GM12878 (cell line): ENCODE measurements around the gene APOBEC2. TPM values are rescaled to one million over a fixed set of nuclear protein-coding genes. Genes with fewer than 3 reads are reported as not detected.

Experiments used
- ATAC-seq: fragments of 200-7000 bp; cut with Tn5 transposase; 3 replicates; pipeline ENCODE4 v1.9.1; 2020; ENCODE audit warnings: mild to moderate bottlenecking, moderate library complexity
- BruUV-seq: library from RNA; stranded (reverse); fragments of 400-500 nt; replicated peaks from 2 replicates; lab custom pipeline; 2021; lab: Mats Ljungman, UMichigan
- CTCF ChIA-PET: fragments of 300-600 bp; sonication (Branson Sonifier 250); formaldehyde crosslinking; extraction: SDS; loops from one replicate; lab custom pipeline; 2021; ENCODE audit warnings: inconsistent platforms; lab: Yijun Ruan, JAX
- POLR2A ChIA-PET: fragments of 350-600 bp; formaldehyde crosslinking; extraction: SDS; loops from one replicate; lab custom pipeline; 2021; ENCODE audit warnings: inconsistent platforms; lab: Charles Lee
- RAD21 ChIA-PET: fragments of 300-600 bp; sonication (Branson Sonifier 250); formaldehyde crosslinking; loops from one replicate; lab custom pipeline; 2023; ENCODE audit warnings: antibody characterized with exemption; ENCODE audit not compliant: unreplicated experiment; lab: Charles Lee
- SMC1A ChIA-PET: fragments of 300-600 bp; sonication (Branson Sonifier 250); formaldehyde crosslinking; loops from one replicate; lab custom pipeline; 2023; ENCODE audit not compliant: unreplicated experiment, uncharacterized antibody; lab: Charles Lee
- DNase-seq: peaks from one replicate; pipeline ENCODE4 v3.0.0-alpha.2; 2011; ENCODE audit warnings: low read depth, low spot score
- FAIRE-seq: peaks from 3 replicates; lab custom pipeline; 2011; peaks lifted over from hg19 to GRCh38; lab: Jason Lieb, UNC
- H2AFZ ChIP-seq: 2 replicates; pipeline ENCODE4 v1.6.0; 2011; ENCODE audit warnings: low read depth, low read length, control low read depth; ENCODE audit not compliant: control insufficient read depth
- H3K27ac ChIP-seq: 2 replicates; pipeline ENCODE4 v1.5.1; 2011; ENCODE audit warnings: control low read depth; ENCODE audit not compliant: control insufficient read depth, insufficient read depth
- H3K27me3 ChIP-seq, 2 experiments: replicated peaks in 1 of 2; 2 replicates each; pipeline versions ENCODE4 v1.6.0 to v1.6.1; 2011; ENCODE audit warnings: low read length in 1 of 2; ENCODE audit not compliant: control insufficient read depth in 2 of 2, insufficient read depth in 2 of 2
- H3K36me3 ChIP-seq, 2 experiments: 2 replicates each; pipeline ENCODE4 v1.5.1; 2011; ENCODE audit warnings: low read length in 1 of 2; ENCODE audit not compliant: control insufficient read depth in 2 of 2, insufficient read depth in 2 of 2
- H3K4me1 ChIP-seq: 2 replicates; pipeline ENCODE4 v1.6.1; 2011; ENCODE audit warnings: mild to moderate bottlenecking, low read length, moderate library complexity, mixed read lengths; ENCODE audit not compliant: control insufficient read depth, insufficient read depth
- H3K4me2 ChIP-seq: 2 replicates; pipeline ENCODE4 v1.6.0; 2011; ENCODE audit warnings: control low read depth; ENCODE audit not compliant: control insufficient read depth, insufficient read depth
- H3K4me3 ChIP-seq: fragments of 200-600 bp; sonication (generic); 2 replicates; pipeline ENCODE4 v1.5.1; 2016
- H3K79me2 ChIP-seq: 2 replicates; pipeline ENCODE4 v1.6.0; 2011; ENCODE audit warnings: low read length; ENCODE audit not compliant: control insufficient read depth, insufficient read depth
- H3K9ac ChIP-seq: 2 replicates; pipeline ENCODE4 v1.8.0; 2011; ENCODE audit warnings: low read length, control low read depth, mixed read lengths; ENCODE audit not compliant: control insufficient read depth, insufficient read depth
- H3K9me3 ChIP-seq: replicated peaks from 3 replicates; pipeline ENCODE4 v1.5.1; 2011; ENCODE audit warnings: mild to moderate bottlenecking, low read length; ENCODE audit not compliant: control insufficient read depth, insufficient read depth
- H4K20me1 ChIP-seq: 2 replicates; pipeline ENCODE4 v1.6.0; 2011; ENCODE audit not compliant: control insufficient read depth, insufficient read depth
- ASH2L ChIP-seq: fragments of 300-600, 200-600 bp; sonication (generic); IDR thresholded peaks from 2 replicates; pipeline ENCODE4 v1.6.1; 2017; ENCODE audit warnings: low read depth, mild to moderate bottlenecking, borderline replicate concordance
- NBN ChIP-seq: fragments of 450-650 bp; IDR thresholded peaks from 2 replicates; pipeline ENCODE4 v1.6.1; 2016
- RB1 ChIP-seq: fragments of 450-650 bp; formaldehyde crosslinking; IDR thresholded peaks from 2 replicates; pipeline ENCODE4 v1.6.1; 2017; ENCODE audit warnings: mild to moderate bottlenecking, borderline replicate concordance
- ZSCAN29 ChIP-seq: fragments of 450-650 bp; IDR thresholded peaks from 2 replicates; pipeline ENCODE4 v1.6.1; 2017; ENCODE audit warnings: mild to moderate bottlenecking, moderate library complexity
- WGBS: methylation state at CpG from one replicate; pipeline ENCODE4 v1.1.6; 2016; ENCODE audit warnings: low lambda C conversion rate; ENCODE audit not compliant: insufficient replicate concordance, insufficient coverage; ENCODE audit errors: missing lambda C conversion rate; 5-methylcytosine and 5-hydroxymethylcytosine counted together
- in situ Hi-C: fragments of 300-500 bp; cut with MboI; formaldehyde crosslinking; loops from 9 replicates; pipeline ENCODE4 v1.14.3; 2018; ENCODE audit warnings: mixed read lengths
- intact Hi-C: fragments of 100-400 bp; cut with micrococcal nuclease; formaldehyde crosslinking; loops from one replicate; pipeline ENCODE4 v1.14.2; 2022; ENCODE audit not compliant: unreplicated experiment
- polyA plus RNA-seq, 11 experiments: library from polyadenylated mRNA; depleted of rRNA in 4 of 11; unstranded in 6 of 11; stranded (reverse) in 5 of 11; fragments of >200 nt; fragmentation: Nextera tagmentation in 4 of 11; fragmentation: Illumina TruSeq in 1 of 11; extraction: Ambion mirVana in 4 of 11; extraction: Trizol in 1 of 11; gene quantifications; 1 replicate in 1 of 11; 2 replicates in 10 of 11; pipeline versions ENCODE4 v1.2.1 to v1.2.3, GENCODE V29; 2011 to 2016; ENCODE audit warnings: inconsistent platforms in 2 of 11, missing spikeins in 2 of 11, low read depth in 1 of 11
- total RNA-seq, 4 experiments: library from RNA; depleted of rRNA in 3 of 4; stranded (reverse); fragments of >200 nt in 3 of 4; fragmentation: Illumina TruSeq in 1 of 4; extraction: Trizol in 1 of 4; gene quantifications; 2 replicates each; pipeline versions ENCODE4 v1.2.1 to v1.2.3, GENCODE V29; 2013 to 2021
- TF ChIP-seq, protein P1 (sequence below): fragments of 150-350 bp; IDR thresholded peaks from 2 replicates; pipeline ENCODE4 v1.6.1; 2014; ENCODE audit warnings: mild to moderate bottlenecking, low read depth, low read length
- TF ChIP-seq, protein P2 (sequence below): fragments of 450-650 bp; IDR thresholded peaks from 2 replicates; pipeline ENCODE4 v1.6.1; 2018; ENCODE audit warnings: mild to moderate bottlenecking, low read depth, moderate library complexity; ENCODE audit not compliant: partially characterized antibody
- TF ChIP-seq, protein P3 (sequence below): IDR thresholded peaks from 2 replicates; pipeline ENCODE4 v1.6.1; 2012; ENCODE audit warnings: low read depth, low read length, improper control_type of control experiment

APOBEC2 gene
- total and polyA plus RNA-seq, 10 of the 15 experiments (the other 5 are each of a cell fraction or from before 2014, with no cell fraction given) = 0.11 to 1.4 (median 0.87) TPM; not detected in 6

DNA sequence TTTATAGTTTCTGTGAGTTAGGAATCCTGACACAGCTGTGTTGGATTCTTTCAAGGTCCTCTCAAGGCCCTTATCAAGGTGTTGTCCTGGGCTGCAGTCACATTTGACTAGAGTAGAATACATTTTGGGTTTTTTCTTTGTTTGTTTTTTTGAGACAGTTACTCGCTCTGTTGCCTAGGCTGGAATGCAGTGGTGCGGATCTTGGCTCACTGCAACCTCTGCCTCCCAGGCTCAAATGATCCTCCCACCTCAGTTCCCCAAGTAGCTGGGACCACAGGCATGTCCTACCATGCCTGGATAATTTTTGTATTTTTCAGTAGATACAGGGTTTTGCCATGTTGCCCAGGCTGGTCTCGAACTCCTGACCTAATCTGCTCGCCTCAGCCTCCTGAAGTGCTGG lies 35.4 kb downstream of the APOBEC2 start:
- in situ Hi-C loops = no loop called here

More for the DNA sequence above, 35.4 kb downstream of the APOBEC2 start:
- Histone ChIP-seq H3K27ac (no peak overlapping the region), H3K9me3 (no peaks in the 10 kb centered on the region), H4K20me1 (no peaks in the 10 kb centered on the region), H3K4me3 (no peak overlapping the region), H3K4me2 (no peak overlapping the region), H3K36me3 (peaks cover 5 to 24% of the 10 kb centered on the region in 2 experiments), H3K27me3 (no peaks in the 10 kb centered on the region), H3K79me2 (no peaks in the 10 kb centered on the region), H3K9ac (no peak overlapping the region), H2AFZ (no peak overlapping the region), H3K4me1 (no peaks in the 10 kb centered on the region)
- no peak for DNase-seq
- FAIRE-seq = no peak
- 98% methylated on average over 4 of the region's 4 CpGs for WGBS
- ChIA-PET SMC1A (interaction anchor here (1.5 kb wide), 1 partner anchor 10 kb away, joined by 4 read pairs; no protein-coding TSS in a partner anchor), CTCF (interaction anchor here (1.1 to 2.4 kb wide), 3 partner anchors 11 to 94 kb away, joined by 3 to 13 read pairs (median 5); no protein-coding TSS in a partner anchor), POLR2A (interaction anchor here (0.6 kb wide), 1 partner anchor 336 kb away, joined by 3 read pairs; no protein-coding TSS in a partner anchor), RAD21 (no interaction called here)
- no TSS peak for BruUV-seq
- no peak for ATAC-seq
- intact Hi-C loops = no loop called here
- TF ChIP-seq, protein P1, sequence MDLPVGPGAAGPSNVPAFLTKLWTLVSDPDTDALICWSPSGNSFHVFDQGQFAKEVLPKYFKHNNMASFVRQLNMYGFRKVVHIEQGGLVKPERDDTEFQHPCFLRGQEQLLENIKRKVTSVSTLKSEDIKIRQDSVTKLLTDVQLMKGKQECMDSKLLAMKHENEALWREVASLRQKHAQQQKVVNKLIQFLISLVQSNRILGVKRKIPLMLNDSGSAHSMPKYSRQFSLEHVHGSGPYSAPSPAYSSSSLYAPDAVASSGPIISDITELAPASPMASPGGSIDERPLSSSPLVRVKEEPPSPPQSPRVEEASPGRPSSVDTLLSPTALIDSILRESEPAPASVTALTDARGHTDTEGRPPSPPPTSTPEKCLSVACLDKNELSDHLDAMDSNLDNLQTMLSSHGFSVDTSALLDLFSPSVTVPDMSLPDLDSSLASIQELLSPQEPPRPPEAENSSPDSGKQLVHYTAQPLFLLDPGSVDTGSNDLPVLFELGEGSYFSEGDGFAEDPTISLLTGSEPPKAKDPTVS = no peak
- no peak for TF ChIP-seq NBN
- TF ChIP-seq ASH2L = no peak
- TF ChIP-seq, protein P2, sequence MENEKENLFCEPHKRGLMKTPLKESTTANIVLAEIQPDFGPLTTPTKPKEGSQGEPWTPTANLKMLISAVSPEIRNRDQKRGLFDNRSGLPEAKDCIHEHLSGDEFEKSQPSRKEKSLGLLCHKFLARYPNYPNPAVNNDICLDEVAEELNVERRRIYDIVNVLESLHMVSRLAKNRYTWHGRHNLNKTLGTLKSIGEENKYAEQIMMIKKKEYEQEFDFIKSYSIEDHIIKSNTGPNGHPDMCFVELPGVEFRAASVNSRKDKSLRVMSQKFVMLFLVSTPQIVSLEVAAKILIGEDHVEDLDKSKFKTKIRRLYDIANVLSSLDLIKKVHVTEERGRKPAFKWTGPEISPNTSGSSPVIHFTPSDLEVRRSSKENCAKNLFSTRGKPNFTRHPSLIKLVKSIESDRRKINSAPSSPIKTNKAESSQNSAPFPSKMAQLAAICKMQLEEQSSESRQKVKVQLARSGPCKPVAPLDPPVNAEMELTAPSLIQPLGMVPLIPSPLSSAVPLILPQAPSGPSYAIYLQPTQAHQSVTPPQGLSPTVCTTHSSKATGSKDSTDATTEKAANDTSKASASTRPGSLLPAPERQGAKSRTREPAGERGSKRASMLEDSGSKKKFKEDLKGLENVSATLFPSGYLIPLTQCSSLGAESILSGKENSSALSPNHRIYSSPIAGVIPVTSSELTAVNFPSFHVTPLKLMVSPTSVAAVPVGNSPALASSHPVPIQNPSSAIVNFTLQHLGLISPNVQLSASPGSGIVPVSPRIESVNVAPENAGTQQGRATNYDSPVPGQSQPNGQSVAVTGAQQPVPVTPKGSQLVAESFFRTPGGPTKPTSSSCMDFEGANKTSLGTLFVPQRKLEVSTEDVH = no peak
- TF ChIP-seq RB1 = no peak
- TF ChIP-seq, protein P3, sequence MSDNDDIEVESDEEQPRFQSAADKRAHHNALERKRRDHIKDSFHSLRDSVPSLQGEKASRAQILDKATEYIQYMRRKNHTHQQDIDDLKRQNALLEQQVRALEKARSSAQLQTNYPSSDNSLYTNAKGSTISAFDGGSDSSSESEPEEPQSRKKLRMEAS = no peak
- TF ChIP-seq ZSCAN29 = no peak
